ENCODE measurements around the gene PRKAR2B. TPM values are rescaled to one million over a fixed set of nuclear protein-coding genes. Genes with fewer than 3 reads are reported as not detected.

Gene PRKAR2B
- total and polyA plus RNA-seq, 12 donors = 30.4 to 212 (median 82.9) TPM

- Histone ChIP-seq H3K36me3 (replicated peaks in 1 of 2) (no peaks in the 10 kb centered on the region), H3K27ac (peak overlapping the region in 2 of 5 donors; percentile 21 to 99), H3K4me1 (replicated peaks in 1 of 2) (peaks cover 32 to 55% of the 10 kb centered on the region in 2 donors), H3K4me3 (peak overlapping the region in 1 of 4 donors; percentile 9), H3K27me3 (no peaks in the 10 kb centered on the region), H3K9me3 (replicated peaks in 1 of 3) (no peaks in the 10 kb centered on the region)
- WGBS, 4 donors = 85 to 88% (median 86%) methylated on average over 12 of the region's 12 CpGs
- DNase-seq = no peak
- intact Hi-C loops (cut with DNase I) = no loop called here
- TF ChIP-seq POLR2A (IDR thresholded peaks at IDR 0.05) = no peak
- TF ChIP-seq, protein P1, sequence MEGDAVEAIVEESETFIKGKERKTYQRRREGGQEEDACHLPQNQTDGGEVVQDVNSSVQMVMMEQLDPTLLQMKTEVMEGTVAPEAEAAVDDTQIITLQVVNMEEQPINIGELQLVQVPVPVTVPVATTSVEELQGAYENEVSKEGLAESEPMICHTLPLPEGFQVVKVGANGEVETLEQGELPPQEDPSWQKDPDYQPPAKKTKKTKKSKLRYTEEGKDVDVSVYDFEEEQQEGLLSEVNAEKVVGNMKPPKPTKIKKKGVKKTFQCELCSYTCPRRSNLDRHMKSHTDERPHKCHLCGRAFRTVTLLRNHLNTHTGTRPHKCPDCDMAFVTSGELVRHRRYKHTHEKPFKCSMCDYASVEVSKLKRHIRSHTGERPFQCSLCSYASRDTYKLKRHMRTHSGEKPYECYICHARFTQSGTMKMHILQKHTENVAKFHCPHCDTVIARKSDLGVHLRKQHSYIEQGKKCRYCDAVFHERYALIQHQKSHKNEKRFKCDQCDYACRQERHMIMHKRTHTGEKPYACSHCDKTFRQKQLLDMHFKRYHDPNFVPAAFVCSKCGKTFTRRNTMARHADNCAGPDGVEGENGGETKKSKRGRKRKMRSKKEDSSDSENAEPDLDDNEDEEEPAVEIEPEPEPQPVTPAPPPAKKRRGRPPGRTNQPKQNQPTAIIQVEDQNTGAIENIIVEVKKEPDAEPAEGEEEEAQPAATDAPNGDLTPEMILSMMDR (IDR thresholded peaks at IDR 0.05) = no peak
Observed at GRCh38 chr7:107171496-107171895, 127.0 kb downstream of the PRKAR2B start.

GRCh38 chr7:107172276-107173032, 127.9 kb downstream of the PRKAR2B start:
- no peak overlapping the region for H3K4me3 ChIP-seq
- H3K9me3 ChIP-seq (replicated peaks in 1 of 3) = no peaks in the 10 kb centered on the region
- TF ChIP-seq, protein P1 (IDR thresholded peaks at IDR 0.05) = no peak
- TF ChIP-seq POLR2A (IDR thresholded peaks at IDR 0.05) = no peak
- H3K27ac ChIP-seq = no peak overlapping the region
- no peaks in the 10 kb centered on the region for H3K27me3 ChIP-seq
- intact Hi-C loops (cut with DNase I) = no loop called here
- H3K4me1 ChIP-seq (replicated peaks in 1 of 2) = peaks cover 32 to 53% of the 10 kb centered on the region in 2 donors
- WGBS, 4 donors = 62 to 72% (median 69%) methylated on average over 4 of the region's 4 CpGs
- H3K36me3 ChIP-seq (replicated peaks in 1 of 2) = no peaks in the 10 kb centered on the region
- no peak for DNase-seq

DNA sequence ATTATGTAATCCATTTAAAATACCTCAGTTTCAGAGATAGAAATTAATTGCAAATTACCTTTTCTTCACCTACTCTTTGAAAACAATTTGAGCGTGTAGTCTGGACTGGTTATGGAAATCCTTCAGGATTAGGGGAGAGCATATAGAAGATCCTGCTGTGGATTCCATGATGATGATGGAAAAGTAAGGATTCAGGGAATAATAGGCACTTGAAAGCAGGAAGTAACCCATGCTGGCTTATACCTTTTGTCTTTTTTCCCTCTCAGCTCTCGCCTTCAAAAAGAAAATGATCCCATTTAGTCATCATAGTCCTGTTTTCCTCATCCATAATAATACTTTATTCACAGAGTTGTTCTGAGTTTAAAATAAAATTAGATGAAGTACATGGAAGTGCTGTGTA, 128.7 kb downstream of the PRKAR2B start:
- H3K27ac ChIP-seq = peak overlapping the region in 1 of 5 donors; percentile 18
- peaks cover 32 to 53% of the 10 kb centered on the region in 2 donors for H3K4me1 ChIP-seq (replicated peaks in 1 of 2)
- intact Hi-C loops (cut with DNase I) = no loop called here
- TF ChIP-seq, protein P1 (IDR thresholded peaks at IDR 0.05) = no peak
- no peak for TF ChIP-seq POLR2A (IDR thresholded peaks at IDR 0.05)
- WGBS, 4 donors = 82 to 89% (median 85%) methylated on average over 2 of the region's 2 CpGs
- DNase-seq = no peak
- H3K9me3 ChIP-seq (replicated peaks in 1 of 3) = no peaks in the 10 kb centered on the region
- no peaks in the 10 kb centered on the region for H3K27me3 ChIP-seq
- H3K36me3 ChIP-seq (replicated peaks in 1 of 2) = no peaks in the 10 kb centered on the region
- no peak overlapping the region for H3K4me3 ChIP-seq

- Histone ChIP-seq H3K27ac (peak overlapping the region in 1 of 5 donors; percentile 18), H3K4me3 (no peak overlapping the region), H3K4me1 (replicated peaks in 1 of 2) (peaks cover 32 to 54% of the 10 kb centered on the region in 2 donors), H3K36me3 (replicated peaks in 1 of 2) (no peaks in the 10 kb centered on the region), H3K9me3 (replicated peaks in 1 of 3) (no peaks in the 10 kb centered on the region), H3K27me3 (no peaks in the 10 kb centered on the region)
- intact Hi-C loops (cut with DNase I) = no loop called here
- TF ChIP-seq, protein P1 (IDR thresholded peaks at IDR 0.05) = no peak
- TF ChIP-seq POLR2A (IDR thresholded peaks at IDR 0.05) = no peak
- 32 to 41% (median 36%) methylated on average over 4 of the region's 4 CpGs for WGBS, 4 donors
- no peak for DNase-seq
Observed at GRCh38 chr7:107173691-107174406, 129.3 kb downstream of the PRKAR2B start.
